ENCODE results near the gene SWT1. TPM values are rescaled to one million over a fixed set of nuclear protein-coding genes. Genes with fewer than 3 reads are reported as not detected.

The SWT1 gene
- total RNA-seq, 1 experiment from 2014 or later: 3.6 TPM

GRCh38 chr1:185215911-185216310 is 58.9 kb downstream of the SWT1 start:
- Histone ChIP-seq H3K9me3 (ENCODE audit: insufficient read depth, low read depth) (no peaks in the 10 kb centered on the region), H3K4me1 (replicated peaks; ENCODE audit: insufficient read depth) (no peaks in the 10 kb centered on the region), H4K20me1 (ENCODE audit: insufficient read depth) (no peaks in the 10 kb centered on the region), H3K27ac (no peak overlapping the region), H3K36me3 (ENCODE audit: low read depth) (no peaks in the 10 kb centered on the region), H3K9me2 (ENCODE audit: insufficient read depth) (no peaks in the 10 kb centered on the region), H3K4me3 (no peak overlapping the region), H3K27me3 (ENCODE audit: insufficient read depth, low read depth) (no peaks in the 10 kb centered on the region), H2AFZ (no peak overlapping the region), H3K4me2 (no peak overlapping the region), H3K79me2 (ENCODE audit: low read depth) (no peaks in the 10 kb centered on the region), H3F3A (ENCODE audit: insufficient read depth, low read depth) (no peaks in the 10 kb centered on the region)
- no TSS peak for BruUV-seq (replicated peaks)
- DNase-seq: no peak
- ChIA-PET CTCF (no interaction called here), POLR2A (ENCODE audit: unreplicated experiment) (no interaction called here)
- intact Hi-C loops (cut with micrococcal nuclease; ENCODE audit: unreplicated experiment): no loop called here
- TF ChIP-seq, protein P1, sequence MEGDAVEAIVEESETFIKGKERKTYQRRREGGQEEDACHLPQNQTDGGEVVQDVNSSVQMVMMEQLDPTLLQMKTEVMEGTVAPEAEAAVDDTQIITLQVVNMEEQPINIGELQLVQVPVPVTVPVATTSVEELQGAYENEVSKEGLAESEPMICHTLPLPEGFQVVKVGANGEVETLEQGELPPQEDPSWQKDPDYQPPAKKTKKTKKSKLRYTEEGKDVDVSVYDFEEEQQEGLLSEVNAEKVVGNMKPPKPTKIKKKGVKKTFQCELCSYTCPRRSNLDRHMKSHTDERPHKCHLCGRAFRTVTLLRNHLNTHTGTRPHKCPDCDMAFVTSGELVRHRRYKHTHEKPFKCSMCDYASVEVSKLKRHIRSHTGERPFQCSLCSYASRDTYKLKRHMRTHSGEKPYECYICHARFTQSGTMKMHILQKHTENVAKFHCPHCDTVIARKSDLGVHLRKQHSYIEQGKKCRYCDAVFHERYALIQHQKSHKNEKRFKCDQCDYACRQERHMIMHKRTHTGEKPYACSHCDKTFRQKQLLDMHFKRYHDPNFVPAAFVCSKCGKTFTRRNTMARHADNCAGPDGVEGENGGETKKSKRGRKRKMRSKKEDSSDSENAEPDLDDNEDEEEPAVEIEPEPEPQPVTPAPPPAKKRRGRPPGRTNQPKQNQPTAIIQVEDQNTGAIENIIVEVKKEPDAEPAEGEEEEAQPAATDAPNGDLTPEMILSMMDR (conservative IDR thresholded peaks at IDR 0.05): no peak
- TF ChIP-seq EZH2 (IDR thresholded peaks at IDR 0.05; ENCODE audit: low read depth): no peak

GRCh38 chr1:185224132-185224531 is 67.2 kb downstream of the SWT1 start:
- no peaks in the 10 kb centered on the region for H3K36me3 ChIP-seq (ENCODE audit: low read depth)
- H3K9me3 ChIP-seq (ENCODE audit: insufficient read depth, low read depth): no peaks in the 10 kb centered on the region
- no TSS peak for BruUV-seq (replicated peaks)
- ChIA-PET POLR2A (ENCODE audit: unreplicated experiment) (interaction anchor here (0.6 to 0.8 kb wide), 2 partner anchors 265 to 385 kb away, joined by 3 to 4 read pairs; no protein-coding TSS in a partner anchor), CTCF (no interaction called here)
- no peak overlapping the region for H3K4me2 ChIP-seq
- H4K20me1 ChIP-seq (ENCODE audit: insufficient read depth): no peaks in the 10 kb centered on the region
- intact Hi-C loops (cut with micrococcal nuclease; ENCODE audit: unreplicated experiment): no loop called here
- H2AFZ ChIP-seq: no peak overlapping the region
- no peak overlapping the region for H3K27ac ChIP-seq
- no peaks in the 10 kb centered on the region for H3K4me1 ChIP-seq (replicated peaks; ENCODE audit: insufficient read depth)
- no peak overlapping the region for H3K4me3 ChIP-seq
- no peak for DNase-seq
- no peaks in the 10 kb centered on the region for H3F3A ChIP-seq (ENCODE audit: insufficient read depth, low read depth)
- no peaks in the 10 kb centered on the region for H3K27me3 ChIP-seq (ENCODE audit: insufficient read depth, low read depth)
- H3K79me2 ChIP-seq (ENCODE audit: low read depth): no peaks in the 10 kb centered on the region
- no peaks in the 10 kb centered on the region for H3K9me2 ChIP-seq (ENCODE audit: insufficient read depth)
- TF ChIP-seq EZH2 (IDR thresholded peaks at IDR 0.05; ENCODE audit: low read depth): no peak
- TF ChIP-seq, protein P1 (conservative IDR thresholded peaks at IDR 0.05): no peak

GRCh38 chr1:185227161-185227560 is 70.2 kb downstream of the SWT1 start:
- Histone ChIP-seq H3K27ac (no peak overlapping the region), H4K20me1 (ENCODE audit: insufficient read depth) (no peaks in the 10 kb centered on the region), H3K4me2 (no peak overlapping the region), H3K27me3 (ENCODE audit: insufficient read depth, low read depth) (no peaks in the 10 kb centered on the region), H3K9me2 (ENCODE audit: insufficient read depth) (no peaks in the 10 kb centered on the region), H3K9me3 (ENCODE audit: insufficient read depth, low read depth) (no peaks in the 10 kb centered on the region), H3K79me2 (ENCODE audit: low read depth) (no peaks in the 10 kb centered on the region), H3K36me3 (ENCODE audit: low read depth) (no peaks in the 10 kb centered on the region), H3K4me3 (no peak overlapping the region), H2AFZ (no peak overlapping the region), H3K4me1 (replicated peaks; ENCODE audit: insufficient read depth) (no peaks in the 10 kb centered on the region), H3F3A (ENCODE audit: insufficient read depth, low read depth) (no peaks in the 10 kb centered on the region)
- ChIA-PET CTCF (interaction anchor here (0.7 kb wide), 1 partner anchor 49 kb away, joined by 3 read pairs; no protein-coding TSS in a partner anchor), POLR2A (ENCODE audit: unreplicated experiment) (no interaction called here)
- no peak for DNase-seq
- TF ChIP-seq, protein P1 (conservative IDR thresholded peaks at IDR 0.05): no peak
- TF ChIP-seq EZH2 (IDR thresholded peaks at IDR 0.05; ENCODE audit: low read depth): no peak
- BruUV-seq (replicated peaks): no TSS peak
- intact Hi-C loops (cut with micrococcal nuclease; ENCODE audit: unreplicated experiment): no loop called here
